HG02938 (cell line): ENCODE results near the gene KCNC1.

Source experiments
- ATAC-seq: cut with Tn5 transposase; IDR thresholded peaks from one replicate; pipeline ENCODE4 v1.9.1; 2021; ENCODE audit warnings: mild to moderate bottlenecking, moderate library complexity; ENCODE audit not compliant: unreplicated experiment

Gene KCNC1

DNA sequence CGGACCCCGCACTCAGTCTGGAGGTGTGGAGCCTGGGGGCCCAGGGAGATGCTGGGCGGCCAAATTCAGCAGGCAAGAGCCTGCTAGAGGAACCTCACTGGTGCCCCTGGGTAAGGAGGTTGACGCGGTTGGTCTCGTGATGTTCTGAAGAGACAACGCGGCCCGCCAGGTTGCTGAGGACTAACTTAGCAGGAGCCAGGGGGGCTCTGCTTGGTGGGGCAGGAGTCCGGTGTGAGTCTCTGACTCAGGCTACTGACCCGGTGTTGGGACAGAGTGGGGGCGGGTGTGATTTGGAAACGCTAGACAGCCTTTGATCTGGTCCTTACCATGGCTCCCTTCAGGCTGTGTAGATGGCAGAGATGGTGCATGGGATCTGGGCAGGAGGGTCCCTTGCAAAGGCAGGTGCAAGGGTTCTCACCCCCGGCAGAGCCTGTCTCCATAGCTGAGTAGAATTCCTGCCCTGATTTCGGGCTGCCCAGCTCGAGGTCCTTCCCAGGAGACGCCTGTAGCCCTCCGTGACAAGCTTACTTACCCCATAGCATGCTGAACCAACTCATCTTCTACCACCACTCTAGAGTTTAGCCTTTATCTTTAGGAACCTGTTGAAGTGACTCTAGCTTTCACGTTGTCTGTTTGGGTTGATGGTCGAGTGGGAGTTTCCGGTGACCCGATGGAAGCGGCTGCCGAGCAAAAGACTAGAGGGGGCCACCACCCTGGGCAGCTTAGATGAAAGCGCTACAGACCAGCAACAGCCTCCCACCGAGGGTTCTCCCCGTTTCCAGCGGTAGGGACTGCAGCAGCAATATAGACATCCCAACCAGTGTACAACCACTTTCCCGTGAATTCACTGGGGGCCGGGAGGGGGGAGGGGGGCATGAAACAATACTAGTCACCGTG, 38.4 kb downstream of the KCNC1 start:
- no peak for ATAC-seq

DNA sequence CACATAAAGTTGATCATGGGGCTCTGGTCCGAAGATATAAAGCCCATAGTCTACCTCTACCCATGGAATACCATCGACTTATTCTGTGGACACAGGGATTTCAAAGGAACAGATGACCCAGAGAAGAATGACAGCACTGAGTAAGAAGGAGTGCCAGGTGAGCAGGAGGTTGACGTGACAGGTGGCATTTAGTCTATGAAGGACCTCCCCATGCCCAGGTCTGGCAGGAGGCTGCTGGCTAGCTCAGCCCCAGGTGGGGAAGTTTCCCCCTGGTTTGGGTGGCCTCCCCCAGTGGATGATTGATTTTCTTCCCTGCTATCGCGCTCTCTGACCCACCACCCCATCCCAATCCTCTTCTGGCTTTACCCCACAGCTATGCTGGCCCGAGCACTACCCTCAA, 39.1 kb downstream of the KCNC1 start:
- ATAC-seq = no peak

DNA sequence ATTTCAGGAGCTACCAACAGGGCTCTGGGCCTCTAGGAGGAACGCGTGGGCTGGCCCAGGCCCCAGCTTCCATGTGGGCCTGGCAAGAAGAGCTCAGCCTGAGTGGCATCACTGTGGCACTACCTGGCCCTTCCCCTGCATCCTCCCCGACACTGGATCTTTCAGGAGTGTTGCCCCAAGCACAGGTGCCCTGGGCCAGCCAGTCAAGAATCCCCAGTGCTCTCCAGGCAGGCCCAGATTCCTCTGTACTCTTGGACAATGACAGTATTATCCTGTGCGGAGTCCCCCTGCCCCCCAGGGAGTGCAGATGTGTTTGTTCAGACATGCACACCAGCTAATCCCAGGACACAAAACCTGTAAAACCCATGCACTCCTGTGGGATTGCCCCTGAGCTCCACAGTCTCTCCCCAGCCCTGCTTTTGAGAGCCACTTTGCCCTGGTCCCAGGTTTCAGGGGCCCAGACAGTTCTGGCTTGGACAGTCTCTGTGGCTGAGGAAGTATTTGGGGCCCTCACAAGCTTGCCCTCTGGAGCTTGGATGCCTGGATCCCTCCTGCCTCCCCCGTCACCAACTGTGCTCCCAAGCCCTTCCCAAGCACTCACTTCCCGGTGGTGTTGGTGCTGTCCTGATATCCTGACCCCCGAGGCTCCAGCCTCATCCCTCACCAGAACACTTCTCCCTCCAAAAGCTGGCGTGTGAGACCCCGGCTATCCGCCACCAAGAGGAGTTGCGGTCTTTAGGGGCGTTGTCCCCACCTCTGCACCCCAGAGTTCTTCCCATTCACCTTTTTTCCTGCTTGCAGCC, 39.9 kb downstream of the KCNC1 start:
- no peak for ATAC-seq

DNA sequence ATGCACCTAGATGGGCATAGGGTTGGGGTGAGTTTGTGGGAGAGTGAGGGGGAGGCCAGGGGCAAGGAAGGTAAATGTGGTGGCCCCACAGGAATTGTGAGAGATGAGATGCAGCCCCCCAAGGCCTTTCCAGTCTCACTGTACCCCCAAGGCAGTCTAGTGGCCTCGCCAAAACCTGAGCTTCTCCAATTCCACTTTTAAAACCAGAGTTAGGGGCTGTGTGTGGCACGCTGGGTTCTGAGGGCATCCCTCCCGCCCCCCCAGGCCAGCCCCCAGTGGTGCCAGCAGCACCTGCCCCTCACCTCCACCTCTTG, 40.4 kb downstream of the KCNC1 start:
- no peak for ATAC-seq

DNA sequence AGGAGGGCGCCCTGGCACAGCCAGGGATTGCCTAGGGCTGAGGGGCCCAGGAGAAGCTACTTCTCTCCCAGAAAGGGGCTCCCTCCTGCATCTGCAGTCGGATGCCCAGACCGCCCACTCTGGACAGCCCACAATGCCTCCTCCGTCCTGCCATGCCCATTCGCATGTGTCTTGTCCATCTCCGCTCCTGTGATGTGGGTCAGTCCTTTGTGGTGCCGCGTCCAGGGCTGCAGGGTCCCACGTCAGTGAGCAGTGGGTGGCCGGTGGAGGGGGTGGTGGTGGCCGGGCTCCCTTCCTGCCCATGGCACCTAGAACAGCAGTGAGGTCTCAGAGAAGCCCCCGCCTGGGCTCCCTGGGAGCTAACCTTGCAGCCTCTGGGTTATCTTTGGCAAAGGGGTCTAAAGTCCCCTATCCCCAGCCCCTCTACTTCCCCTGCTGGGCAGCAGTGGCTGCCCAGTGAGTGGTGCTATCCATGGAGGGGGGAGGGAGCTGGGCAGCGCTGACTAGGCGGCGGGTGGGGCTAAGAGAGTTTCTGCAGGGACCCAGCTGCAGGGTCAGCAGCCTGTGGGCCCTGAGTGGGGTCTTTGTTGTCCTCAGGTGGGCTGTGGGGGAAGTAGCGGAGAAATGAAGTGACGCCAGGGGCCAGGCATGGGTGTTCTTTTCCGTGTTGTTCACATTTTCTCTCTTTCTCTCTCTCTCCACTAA, 41.1 kb downstream of the KCNC1 start:
- no peak for ATAC-seq

DNA sequence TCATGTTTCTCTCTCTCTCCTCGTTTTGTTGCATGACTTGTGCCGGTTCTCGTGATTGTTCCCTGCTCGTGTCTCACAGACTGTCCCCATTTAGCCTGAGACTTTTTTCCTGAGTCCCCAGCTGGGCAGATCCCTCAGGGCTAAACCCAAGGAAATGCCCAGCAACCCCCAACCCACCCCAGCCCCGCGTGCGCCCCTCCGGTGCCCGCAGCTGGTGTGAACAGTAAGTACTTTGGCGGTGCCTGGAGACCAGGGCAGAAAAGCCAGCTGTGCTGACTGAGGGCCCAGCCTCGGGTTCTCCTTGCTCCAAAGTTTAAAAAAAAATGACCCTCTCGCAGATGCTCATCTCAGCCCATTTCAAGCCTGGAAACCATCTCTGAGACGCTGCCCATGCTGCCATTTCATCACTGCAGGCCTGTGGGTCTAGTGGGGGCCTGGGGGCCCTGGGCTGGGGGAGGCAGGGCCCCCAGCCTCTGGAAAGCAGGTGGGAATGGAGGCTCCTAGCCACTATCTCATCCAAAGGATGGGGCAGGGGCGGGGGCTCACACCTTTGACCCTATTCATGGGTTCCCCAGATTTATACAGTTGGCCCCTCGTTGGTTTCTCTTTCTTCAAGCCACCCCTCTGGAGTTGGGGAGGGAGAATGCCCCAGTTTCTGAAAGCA, 41.8 kb downstream of the KCNC1 start:
- no peak for ATAC-seq

DNA sequence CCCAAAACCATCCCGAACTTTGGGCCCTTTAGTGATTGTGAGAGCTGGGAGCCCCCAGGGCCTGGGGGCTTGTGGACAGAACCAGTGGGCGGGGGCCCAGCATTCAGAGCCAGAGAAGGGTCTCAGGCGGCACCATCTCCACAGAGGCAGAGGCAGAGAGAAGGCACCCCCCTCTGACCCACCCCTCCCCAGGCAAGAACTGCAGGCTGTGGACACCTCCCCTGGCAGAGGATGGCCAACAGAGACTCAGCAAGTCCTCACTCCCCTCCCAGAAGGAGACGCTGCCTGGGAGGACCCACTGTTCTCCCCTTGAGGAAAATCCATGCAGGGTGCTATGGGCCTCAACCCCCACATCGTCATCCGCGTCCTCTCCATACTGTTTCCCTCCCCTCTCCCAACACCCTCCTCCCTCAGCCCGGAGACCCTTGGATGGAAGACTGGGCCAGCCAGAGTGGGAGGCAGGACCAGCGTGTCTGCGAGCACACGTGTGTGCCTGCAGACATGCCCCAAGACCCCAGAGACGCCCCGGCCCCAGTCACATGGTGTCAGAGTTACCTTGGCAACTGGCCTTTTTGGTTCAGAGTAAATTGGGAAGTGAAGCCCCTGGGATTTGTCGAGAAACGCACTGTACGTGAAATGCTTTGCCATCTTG, 42.6 kb downstream of the KCNC1 start:
- no peak for ATAC-seq

DNA sequence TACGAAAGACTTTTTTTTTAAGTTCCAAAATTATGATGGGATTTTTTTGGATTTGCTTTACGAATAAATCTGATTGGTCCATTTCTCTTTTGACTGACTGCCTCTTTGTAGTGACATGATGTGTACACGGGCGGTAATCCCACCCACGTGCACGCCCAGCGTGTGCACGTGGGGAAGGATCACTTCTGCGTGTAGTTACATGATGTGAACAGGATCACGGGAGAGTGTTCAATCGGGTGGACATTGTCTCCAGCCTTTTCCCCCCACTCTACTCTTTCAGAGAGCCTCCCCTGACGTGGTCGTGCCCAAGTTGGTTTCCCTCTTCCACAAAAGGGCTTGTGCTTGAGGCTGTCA, 43.1 kb downstream of the KCNC1 start:
- ATAC-seq = no peak

DNA sequence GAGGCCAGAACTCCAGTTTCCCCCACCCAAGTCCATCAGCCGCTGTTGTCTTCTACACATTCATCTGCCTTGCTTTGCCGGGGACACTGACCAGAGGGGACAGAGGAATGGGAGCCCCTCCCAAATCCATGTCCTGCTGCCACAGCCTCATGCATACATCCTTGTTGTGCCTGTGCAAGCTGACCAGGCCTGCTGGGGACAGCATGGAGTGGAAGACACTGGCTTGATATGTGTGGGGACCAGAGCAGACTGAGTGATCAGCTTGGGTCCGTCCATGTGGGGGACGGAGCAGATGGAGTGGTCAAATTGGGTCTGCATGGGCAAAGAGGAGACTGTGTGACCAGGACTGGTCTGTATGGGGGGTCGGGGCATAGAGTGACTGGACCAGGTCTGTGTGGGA, 43.8 kb downstream of the KCNC1 start:
- ATAC-seq = no peak

DNA sequence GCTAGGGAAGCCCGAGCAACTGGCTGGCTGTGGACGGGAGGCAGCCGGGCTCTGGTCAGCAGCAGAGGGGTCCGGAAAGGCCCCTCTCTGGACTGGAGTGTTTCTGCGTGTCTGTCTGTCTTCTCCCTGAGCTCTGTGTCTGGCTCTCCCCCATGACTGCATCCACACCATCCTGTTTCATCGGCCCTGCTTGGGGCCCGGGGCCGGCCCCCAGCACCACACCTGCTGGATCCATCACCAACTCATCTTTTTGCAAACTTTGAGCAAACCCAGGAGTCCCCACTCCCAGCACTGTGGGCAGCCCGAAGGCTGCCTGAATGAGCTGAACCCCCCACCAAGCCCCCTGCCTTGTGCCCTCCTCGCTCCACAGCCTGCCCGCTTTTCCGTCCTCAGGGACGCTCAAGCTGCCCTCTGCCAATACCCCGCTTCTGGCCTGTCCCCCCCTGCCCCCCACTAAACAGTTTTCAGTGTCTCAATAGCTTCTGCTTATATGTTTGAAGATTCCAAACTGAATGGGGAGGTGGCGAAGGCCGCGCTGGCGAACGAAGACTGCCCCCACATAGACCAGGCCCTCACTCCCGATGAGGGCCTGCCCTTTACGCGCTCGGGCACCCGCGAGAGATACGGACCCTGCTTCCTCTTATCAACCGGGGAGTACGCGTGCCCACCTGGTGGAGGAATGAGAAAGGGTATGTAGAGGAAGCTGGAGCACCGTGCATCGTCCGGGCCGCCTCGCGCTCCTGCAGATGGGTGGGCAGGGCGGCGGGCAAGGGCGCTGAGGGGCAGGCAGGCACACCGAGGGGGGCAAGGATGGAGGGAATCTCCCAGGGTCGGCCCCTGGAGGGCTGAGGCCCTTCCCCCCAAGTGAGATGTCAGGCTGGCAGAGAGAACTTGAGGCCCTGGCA, 44.6 kb downstream of the KCNC1 start:
- ATAC-seq = no peak

DNA sequence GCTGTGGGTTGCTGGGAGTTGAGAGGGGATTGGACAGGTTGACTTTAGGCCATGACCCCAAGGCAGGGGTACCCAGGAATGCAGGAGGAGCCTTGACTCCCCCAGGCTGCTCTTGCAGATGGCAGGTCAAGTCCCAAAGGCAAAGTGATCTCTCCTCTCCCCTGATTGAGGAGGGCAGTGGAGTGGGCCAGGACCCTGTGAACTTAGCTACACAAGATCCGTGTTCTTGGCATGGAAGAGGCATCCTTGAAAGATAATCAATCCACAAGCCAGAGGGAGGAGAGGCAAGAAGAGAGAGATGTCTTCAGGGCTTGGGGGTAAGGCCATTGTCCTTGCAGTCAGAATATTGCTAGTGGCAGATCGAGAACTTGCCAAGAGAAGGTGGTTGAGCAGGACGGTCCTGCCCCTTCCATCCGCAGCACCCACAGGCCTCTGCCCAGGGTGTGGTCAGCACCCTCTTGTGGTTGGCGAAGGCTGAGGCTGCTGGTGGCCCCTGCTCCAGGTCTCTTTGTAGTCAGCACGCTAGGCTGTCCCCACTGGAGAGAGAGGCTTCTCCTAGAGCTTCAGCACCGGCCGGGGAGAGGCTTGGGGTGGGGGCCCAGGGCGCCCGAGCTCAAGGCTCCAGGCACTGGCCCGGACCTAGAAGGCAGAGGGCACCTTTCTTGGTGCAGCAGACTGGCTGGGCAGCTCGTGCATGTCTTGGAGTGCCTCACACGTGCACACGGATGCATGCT, 45.4 kb downstream of the KCNC1 start:
- no peak for ATAC-seq

DNA sequence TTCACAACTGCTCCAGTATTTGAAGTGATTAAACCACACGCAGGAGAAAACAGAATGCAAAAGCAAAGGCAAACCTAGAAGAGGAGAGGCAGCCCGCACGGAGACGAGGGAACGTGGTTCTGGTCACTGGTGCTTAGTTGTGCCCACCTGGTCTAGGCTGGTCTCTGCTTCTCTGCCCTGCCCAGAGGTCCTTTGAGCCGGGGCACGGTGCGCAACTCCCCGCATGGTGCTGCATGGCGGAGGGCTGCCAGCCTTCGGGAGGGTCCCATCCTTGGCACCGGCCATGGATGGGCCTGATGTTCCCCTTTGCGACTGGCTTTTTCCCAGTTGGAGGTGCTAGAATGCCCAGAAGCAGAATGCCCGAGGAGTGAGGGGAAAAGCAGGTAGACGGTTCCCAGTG, 46.1 kb downstream of the KCNC1 start:
- no peak for ATAC-seq

DNA sequence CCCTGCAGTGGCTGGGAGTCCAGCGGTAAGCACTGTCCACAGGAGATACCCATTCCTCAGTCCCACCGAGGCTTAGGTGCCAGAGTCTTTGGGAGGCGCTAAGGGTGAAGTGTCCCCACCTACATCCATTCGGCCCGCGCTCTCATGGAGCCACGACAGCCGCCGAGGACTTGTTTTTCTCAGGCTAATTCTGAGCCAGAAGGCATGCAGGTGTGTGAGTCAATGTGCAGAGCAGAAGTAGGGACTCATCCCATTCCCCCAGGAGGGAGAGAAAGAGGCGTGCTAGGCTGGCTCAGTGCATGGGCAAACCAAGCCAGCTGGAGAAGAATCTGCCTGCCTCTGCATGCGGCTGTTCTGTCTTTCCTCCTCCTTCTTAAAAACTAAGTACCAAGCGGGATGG, 46.6 kb downstream of the KCNC1 start:
- no peak for ATAC-seq

DNA sequence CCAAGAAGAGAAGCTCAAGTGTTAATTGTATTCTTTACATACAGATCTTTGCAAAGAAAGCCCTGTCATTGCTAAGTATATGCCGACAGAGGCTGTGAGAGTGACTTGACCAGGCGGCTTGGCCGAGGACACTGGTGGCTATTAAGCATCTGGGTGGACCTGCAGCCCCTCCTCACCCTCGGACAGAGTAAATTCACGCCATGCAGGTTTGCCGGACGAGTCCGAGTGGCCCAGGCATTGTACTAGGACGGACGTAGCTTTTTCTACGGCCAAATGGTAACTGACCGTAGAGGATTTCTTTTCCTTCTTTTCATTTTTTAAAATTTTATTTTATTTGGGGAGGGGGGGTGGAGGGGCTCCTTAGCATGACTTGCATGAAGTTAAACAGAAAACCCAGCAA, 47.0 kb downstream of the KCNC1 start:
- ATAC-seq = no peak

DNA sequence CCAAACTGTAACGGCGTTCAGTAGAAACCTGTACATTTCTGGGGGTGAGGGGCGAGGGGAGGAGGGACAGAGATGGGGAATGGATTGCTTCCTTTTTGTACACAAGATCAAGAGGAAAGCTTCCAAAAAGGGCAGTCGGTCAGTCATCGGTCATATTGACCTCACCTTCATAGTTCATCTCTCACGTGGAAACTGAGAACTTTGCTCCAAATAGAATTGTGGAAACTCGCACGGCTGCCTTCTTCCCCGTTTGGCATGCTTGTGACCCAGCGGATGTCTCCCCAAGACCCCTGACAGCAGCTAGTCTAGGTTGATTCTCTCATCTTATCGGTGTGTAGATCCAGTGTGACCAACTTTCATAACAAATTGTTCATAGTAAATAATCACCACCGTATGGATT, 47.6 kb downstream of the KCNC1 start:
- ATAC-seq = no peak

DNA sequence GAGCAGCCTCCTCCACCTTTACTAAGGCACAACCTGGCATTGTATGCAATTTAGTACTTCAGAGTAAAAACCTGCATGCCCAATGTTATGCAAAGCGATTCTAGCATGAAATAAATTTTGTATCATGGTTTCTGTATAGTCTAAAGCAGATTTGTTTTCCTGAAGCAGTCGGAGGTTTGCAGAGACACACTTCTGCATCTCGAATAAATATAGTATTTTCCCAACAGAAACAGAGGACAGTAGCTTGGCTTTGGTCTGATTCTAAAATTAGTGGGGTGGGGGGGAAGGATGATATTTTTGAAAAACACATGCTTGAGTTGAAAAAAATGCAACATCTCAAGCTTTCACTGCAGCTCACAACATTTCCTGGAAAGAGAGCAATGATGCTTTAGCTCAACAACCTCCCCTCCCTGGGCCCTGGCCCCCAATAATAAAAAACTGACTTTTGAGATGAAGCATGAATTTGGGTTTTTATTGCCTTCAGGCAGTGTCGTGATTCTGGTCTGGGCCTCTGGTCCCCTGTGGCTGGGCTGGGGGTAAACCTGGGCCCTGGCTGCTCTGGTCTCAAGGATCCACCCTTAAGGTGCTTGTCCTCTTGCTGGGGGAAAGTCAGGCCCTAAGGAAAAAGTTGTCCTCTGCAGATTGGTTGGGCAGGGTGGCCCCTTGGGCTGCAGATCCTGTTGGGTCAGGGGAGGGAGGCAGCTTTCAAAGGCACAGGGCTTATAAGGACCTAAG, 48.2 kb downstream of the KCNC1 start:
- no peak for ATAC-seq

DNA sequence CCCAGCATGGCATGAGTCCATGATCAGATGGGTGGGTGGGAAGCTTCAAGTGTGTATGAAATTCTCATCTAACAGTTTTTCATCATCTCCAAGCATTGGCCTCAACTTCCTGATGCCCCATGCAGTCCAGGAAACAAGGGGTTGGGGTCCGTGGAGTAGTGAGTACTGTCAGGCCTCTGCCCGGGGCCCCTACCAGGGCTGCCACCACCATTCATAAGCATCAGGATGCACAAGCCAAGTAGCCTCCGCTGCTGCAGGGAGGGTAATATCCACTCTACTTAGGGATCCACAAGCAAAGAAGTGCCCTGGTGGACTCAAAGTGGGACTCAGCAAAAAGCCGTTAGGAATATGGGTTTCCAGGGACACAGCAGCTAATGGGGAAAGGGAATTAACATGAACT, 49.3 kb downstream of the KCNC1 start:
- no peak for ATAC-seq

DNA sequence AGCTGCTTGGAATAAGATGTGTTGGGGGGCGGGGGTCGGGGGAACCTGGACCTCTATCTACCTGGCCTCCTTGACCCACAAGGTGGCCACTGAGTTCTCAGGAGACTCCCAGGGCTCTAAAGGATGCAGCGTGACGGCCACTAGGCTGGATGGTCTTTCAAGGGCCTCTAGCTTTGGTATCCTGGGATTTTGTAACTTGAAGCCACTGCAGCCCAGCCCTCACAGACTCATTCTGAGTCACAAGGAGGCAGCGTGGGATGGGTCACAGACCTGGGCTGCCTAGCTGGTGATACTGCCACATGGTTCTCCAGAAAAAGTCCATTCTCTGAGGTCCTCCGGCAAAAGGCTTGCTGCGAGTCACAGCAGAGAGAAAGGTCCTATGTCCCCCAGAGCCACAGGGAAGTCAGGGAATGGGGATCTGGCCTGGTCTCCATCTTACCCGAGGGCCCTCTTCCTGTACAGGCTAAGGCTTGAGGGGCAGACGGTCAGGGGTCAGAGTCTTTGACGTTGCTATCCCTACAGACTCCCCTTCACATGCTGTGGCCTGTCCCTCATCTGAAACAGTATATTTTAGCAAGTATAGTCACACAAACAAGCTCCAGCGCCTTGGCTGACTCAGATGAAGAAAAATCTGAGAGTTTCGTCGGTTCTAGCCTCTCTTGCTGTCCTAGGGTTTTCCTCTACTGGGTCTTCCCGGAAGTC, 52.4 kb downstream of the KCNC1 start:
- no peak for ATAC-seq
